Liver (tissue), 9 donors: ENCODE data around the gene FGF12. TPM values are rescaled to one million over a fixed set of nuclear protein-coding genes. Genes with fewer than 3 reads are reported as not detected.

Source experiments
- DNase-seq: peaks from one replicate; pipeline ENCODE4 v3.0.0-alpha.2; 2017; ENCODE audit warnings: low spot score
- H3K27ac ChIP-seq, 2 donors: one replicate each; pipeline ENCODE4 v1.7.0; 2013; ENCODE audit warnings: inconsistent platforms in 2 of 2, low read length in 2 of 2, control low read depth in 1 of 2, low read depth in 1 of 2, mild to moderate bottlenecking in 1 of 2
- H3K27me3 ChIP-seq, 4 donors: one replicate each; pipeline versions ENCODE4 v1.6.1 to v1.7.0; 2013; ENCODE audit warnings: low read length in 3 of 4, inconsistent platforms in 1 of 4, mild to moderate bottlenecking in 1 of 4, moderate library complexity in 1 of 4; ENCODE audit not compliant: control insufficient read depth in 4 of 4, insufficient read depth in 4 of 4
- H3K36me3 ChIP-seq, 4 donors: one replicate each; pipeline versions ENCODE4 v1.6.1 to v1.7.0; 2013; ENCODE audit warnings: low read length in 3 of 4, mild to moderate bottlenecking in 3 of 4, low read depth in 1 of 4, moderate library complexity in 1 of 4; ENCODE audit not compliant: control insufficient read depth in 4 of 4, insufficient read depth in 3 of 4
- H3K4me1 ChIP-seq, 4 donors: one replicate each; pipeline versions ENCODE4 v1.6.1 to v1.7.0; 2013; ENCODE audit warnings: low read length in 3 of 4, mild to moderate bottlenecking in 3 of 4, moderate library complexity in 1 of 4; ENCODE audit not compliant: control insufficient read depth in 4 of 4, insufficient read depth in 4 of 4
- H3K4me3 ChIP-seq, 3 donors: one replicate each; pipeline versions ENCODE4 v1.6.1 to v1.7.0; 2013; ENCODE audit warnings: low read length in 3 of 3, control low read depth in 1 of 3, low read depth in 1 of 3, mild to moderate bottlenecking in 1 of 3
- H3K9ac ChIP-seq, 2 donors: one replicate each; pipeline ENCODE4 v1.7.0; 2013; ENCODE audit warnings: low read length in 2 of 2, mild to moderate bottlenecking in 2 of 2, moderate library complexity in 2 of 2, control low read depth in 1 of 2, low read depth in 1 of 2
- H3K9me3 ChIP-seq, 4 donors: one replicate each; pipeline versions ENCODE4 v1.6.1 to v1.7.0; 2013; ENCODE audit warnings: low read length in 3 of 4; ENCODE audit not compliant: control insufficient read depth in 4 of 4
- ATF3 ChIP-seq: IDR thresholded peaks from 2 replicates; pipeline ENCODE4 v1.6.1; 2016; ENCODE audit warnings: antibody characterized with exemption
- CTCF ChIP-seq: fragments of 150-350 bp; IDR thresholded peaks from 2 replicates; pipeline ENCODE4 v1.5.1; 2017; ENCODE audit warnings: improper control_type of control experiment, low read depth, low read length; ENCODE audit not compliant: missing input control
- EGR1 ChIP-seq, 2 donors: IDR thresholded peaks; 2 replicates each; pipeline ENCODE4 v1.6.1; 2016 to 2018; ENCODE audit warnings: antibody characterized with exemption in 2 of 2, low read depth in 2 of 2
- FOXA1 ChIP-seq: IDR thresholded peaks from 2 replicates; pipeline ENCODE4 v1.6.1; 2016; ENCODE audit warnings: antibody characterized with exemption
- GABPA ChIP-seq, 2 donors: IDR thresholded peaks in 1 of 2; conservative IDR thresholded peaks in 1 of 2; 2 replicates each; pipeline ENCODE4 v1.6.1; 2016; ENCODE audit warnings: antibody characterized with exemption in 2 of 2, mild to moderate bottlenecking in 1 of 2, moderate library complexity in 1 of 2
- HNF4A ChIP-seq, 2 donors: conservative IDR thresholded peaks; 2 replicates each; pipeline ENCODE4 v1.6.1; 2016; ENCODE audit warnings: antibody characterized with exemption in 2 of 2, mild to moderate bottlenecking in 2 of 2
- JUND ChIP-seq, 2 donors: IDR thresholded peaks; 2 replicates each; pipeline ENCODE4 v1.6.1; 2016; ENCODE audit warnings: antibody characterized with exemption in 2 of 2
- MAX ChIP-seq: IDR thresholded peaks from 2 replicates; pipeline ENCODE4 v1.6.1; 2016; ENCODE audit warnings: antibody characterized with exemption
- RAD21 ChIP-seq, 2 donors: IDR thresholded peaks; 2 replicates each; pipeline ENCODE4 v1.6.1; 2016; ENCODE audit warnings: antibody characterized with exemption in 2 of 2, mild to moderate bottlenecking in 2 of 2
- SP1 ChIP-seq: IDR thresholded peaks from 2 replicates; pipeline ENCODE4 v1.6.1; 2018; ENCODE audit warnings: antibody characterized with exemption, mild to moderate bottlenecking
- TAF1 ChIP-seq: conservative IDR thresholded peaks from 2 replicates; pipeline ENCODE4 v1.6.1; 2016; ENCODE audit warnings: antibody characterized with exemption, mild to moderate bottlenecking
- YY1 ChIP-seq: IDR thresholded peaks from 2 replicates; pipeline ENCODE4 v1.6.1; 2016; ENCODE audit warnings: antibody characterized with exemption, mild to moderate bottlenecking
- ZBTB33 ChIP-seq: IDR thresholded peaks from 2 replicates; pipeline ENCODE4 v1.6.1; 2016; ENCODE audit warnings: antibody characterized with exemption
- WGBS: extraction: QIAGEN DNeasy Blood & Tissue Kit; methylation state at CpG from one replicate; pipeline ENCODE4 v1.1.7; 2013; 5-methylcytosine and 5-hydroxymethylcytosine counted together
- polyA plus RNA-seq, 2 donors: library from polyadenylated mRNA; stranded (reverse) in 1 of 2; unstranded in 1 of 2; fragments of 200-250 nt in 1 of 2; fragments of >200 nt in 1 of 2; fragmentation: Nextera tagmentation in 1 of 2; extraction: Ambion mirVana in 1 of 2; gene quantifications; one replicate each; pipeline versions ENCODE4 v1.2.1 to v1.2.3, GENCODE V29; 2013 to 2015
- total RNA-seq, 2 donors: library from RNA; depleted of rRNA; stranded (reverse); fragments of >200 nt; gene quantifications; one replicate each; pipeline ENCODE4 v1.2.3, GENCODE V29; 2014
- donor health status: healthy.
- donor health status: healthy.
- donor health status: healthy.
- donor health status: healthy.
- donor health status: healthy.

FGF12 gene
- total and polyA plus RNA-seq, 4 donors: 0.11 to 0.59 (median 0.19) TPM

- no peak for DNase-seq
- no peak overlapping the region for H3K27ac ChIP-seq
- WGBS: 64% methylated on average over 1 of the region's 1 CpG
Observed at GRCh38 chr3:192494174-192494573, 233.2 kb downstream of the FGF12 start.

GRCh38 chr3:192490720-192491119, 236.6 kb downstream of the FGF12 start:
- no peaks in the 10 kb centered on the region for H3K9me3 ChIP-seq
- no peak overlapping the region for H3K9ac ChIP-seq
- no peak for TF ChIP-seq ATF3
- no peak for TF ChIP-seq YY1
- TF ChIP-seq EGR1 (IDR thresholded peaks at IDR 0.05; ENCODE audit: low read depth in 2 of 2): no peak
- TF ChIP-seq ZBTB33: no peak
- no peak for TF ChIP-seq GABPA (IDR thresholded peaks at IDR 0.05 in 1 of 2, conservative IDR thresholded peaks at IDR 0.05 in 1 of 2)
- TF ChIP-seq HNF4A (conservative IDR thresholded peaks at IDR 0.05): no peak
- no peaks in the 10 kb centered on the region for H3K36me3 ChIP-seq
- no peak overlapping the region for H3K4me3 ChIP-seq
- no peak for DNase-seq
- no peaks in the 10 kb centered on the region for H3K4me1 ChIP-seq
- H3K27me3 ChIP-seq: peaks cover 0 to 4% (median 1%) of the 10 kb centered on the region in 4 donors
- no peak overlapping the region for H3K27ac ChIP-seq
- 71% methylated on average over 4 of the region's 4 CpGs for WGBS

More at GRCh38 chr3:192494174-192494573, 233.2 kb downstream of the FGF12 start:
- Histone ChIP-seq H3K9me3 (no peaks in the 10 kb centered on the region), H3K36me3 (no peaks in the 10 kb centered on the region), H3K27me3 (peaks cover 0 to 4% (median 1%) of the 10 kb centered on the region in 4 donors), H3K9ac (no peak overlapping the region), H3K4me1 (no peaks in the 10 kb centered on the region), H3K4me3 (no peak overlapping the region)
- TF ChIP-seq MAX: no peak
- TF ChIP-seq SP1: no peak
- no peak for TF ChIP-seq EGR1 (IDR thresholded peaks at IDR 0.05; ENCODE audit: low read depth in 2 of 2)

GRCh38 chr3:192489579-192489978, 237.8 kb downstream of the FGF12 start:
- Histone ChIP-seq H3K4me1 (no peaks in the 10 kb centered on the region), H3K9ac (no peak overlapping the region), H3K27me3 (peaks cover 0 to 4% (median 1%) of the 10 kb centered on the region in 4 donors), H3K36me3 (no peaks in the 10 kb centered on the region), H3K4me3 (no peak overlapping the region), H3K27ac (no peak overlapping the region), H3K9me3 (no peaks in the 10 kb centered on the region)
- WGBS: 77% methylated on average over 2 of the region's 2 CpGs
- no peak for DNase-seq
- TF ChIP-seq CTCF (no peak), TAF1 (no peak), JUND (IDR thresholded peaks at IDR 0.05) (no peak), RAD21 (IDR thresholded peaks at IDR 0.05) (no peak), YY1 (no peak), FOXA1 (no peak), HNF4A (conservative IDR thresholded peaks at IDR 0.05) (no peak), SP1 (no peak), ZBTB33 (no peak), ATF3 (no peak)
